ENCODE results near the gene CEP83. TPM values are rescaled to one million over a fixed set of nuclear protein-coding genes. Genes with fewer than 3 reads are reported as not detected.

Gene CEP83
- total RNA-seq, 1 donor from 2014 or later = 9.8 TPM

- no peaks in the 10 kb centered on the region for H3K27me3 ChIP-seq (ENCODE audit: low read depth)
- no peaks in the 10 kb centered on the region for H3K36me3 ChIP-seq
- H3K4me3 ChIP-seq = no peak overlapping the region
- H3K9me3 ChIP-seq (replicated peaks) = no peaks in the 10 kb centered on the region
- intact Hi-C loops (cut with micrococcal nuclease) = no loop called here
- H3K4me1 ChIP-seq = no peaks in the 10 kb centered on the region
- no peak overlapping the region for H3K27ac ChIP-seq (replicated peaks)
- DNase-seq = no peak
- TF ChIP-seq, protein P1, sequence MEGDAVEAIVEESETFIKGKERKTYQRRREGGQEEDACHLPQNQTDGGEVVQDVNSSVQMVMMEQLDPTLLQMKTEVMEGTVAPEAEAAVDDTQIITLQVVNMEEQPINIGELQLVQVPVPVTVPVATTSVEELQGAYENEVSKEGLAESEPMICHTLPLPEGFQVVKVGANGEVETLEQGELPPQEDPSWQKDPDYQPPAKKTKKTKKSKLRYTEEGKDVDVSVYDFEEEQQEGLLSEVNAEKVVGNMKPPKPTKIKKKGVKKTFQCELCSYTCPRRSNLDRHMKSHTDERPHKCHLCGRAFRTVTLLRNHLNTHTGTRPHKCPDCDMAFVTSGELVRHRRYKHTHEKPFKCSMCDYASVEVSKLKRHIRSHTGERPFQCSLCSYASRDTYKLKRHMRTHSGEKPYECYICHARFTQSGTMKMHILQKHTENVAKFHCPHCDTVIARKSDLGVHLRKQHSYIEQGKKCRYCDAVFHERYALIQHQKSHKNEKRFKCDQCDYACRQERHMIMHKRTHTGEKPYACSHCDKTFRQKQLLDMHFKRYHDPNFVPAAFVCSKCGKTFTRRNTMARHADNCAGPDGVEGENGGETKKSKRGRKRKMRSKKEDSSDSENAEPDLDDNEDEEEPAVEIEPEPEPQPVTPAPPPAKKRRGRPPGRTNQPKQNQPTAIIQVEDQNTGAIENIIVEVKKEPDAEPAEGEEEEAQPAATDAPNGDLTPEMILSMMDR (IDR thresholded peaks at IDR 0.05; ENCODE audit: borderline replicate concordance) = no peak
Measured at GRCh38 chr12:94488463-94488862, 28.8 kb upstream of the CEP83 start.

GRCh38 chr12:94481734-94482133, 22.1 kb upstream of the CEP83 start:
- intact Hi-C loops (cut with micrococcal nuclease) = no loop called here
- no peak for DNase-seq
- no peaks in the 10 kb centered on the region for H3K4me1 ChIP-seq

DNA sequence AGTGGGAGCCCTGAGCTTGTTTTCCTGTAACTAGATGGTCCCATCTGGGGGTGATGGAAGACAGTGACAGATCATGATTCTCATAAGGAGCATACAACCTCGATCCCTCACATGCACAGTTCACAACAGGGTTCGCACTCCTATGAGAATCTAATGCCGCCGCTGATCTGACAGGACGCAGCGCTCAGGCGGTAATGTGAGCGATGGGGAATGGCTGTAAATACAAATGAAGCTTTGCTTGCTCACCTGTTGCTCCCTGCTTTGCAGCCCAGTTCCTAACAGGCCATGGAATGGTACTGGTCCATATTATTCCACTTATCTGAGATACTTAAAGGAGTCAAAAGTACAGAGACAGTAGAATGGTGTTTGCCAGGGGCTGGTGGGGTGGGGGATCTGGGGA, 9.9 kb upstream of the CEP83 start:
- intact Hi-C loops (cut with micrococcal nuclease) = no loop called here
- Histone ChIP-seq H3K27ac (replicated peaks) (no peak overlapping the region), H3K36me3 (no peaks in the 10 kb centered on the region), H3K4me3 (no peak overlapping the region), H3K4me1 (no peaks in the 10 kb centered on the region), H3K27me3 (ENCODE audit: low read depth) (no peaks in the 10 kb centered on the region), H3K9me3 (replicated peaks) (no peaks in the 10 kb centered on the region)
- TF ChIP-seq, protein P1 (IDR thresholded peaks at IDR 0.05; ENCODE audit: borderline replicate concordance) = no peak
- no peak for DNase-seq

More at GRCh38 chr12:94481734-94482133, 22.1 kb upstream of the CEP83 start:
- H3K9me3 ChIP-seq (replicated peaks) = no peaks in the 10 kb centered on the region
- H3K36me3 ChIP-seq = no peaks in the 10 kb centered on the region
- TF ChIP-seq, protein P1 (IDR thresholded peaks at IDR 0.05; ENCODE audit: borderline replicate concordance) = no peak
- H3K27ac ChIP-seq (replicated peaks) = no peak overlapping the region
- no peak overlapping the region for H3K4me3 ChIP-seq
- H3K27me3 ChIP-seq (ENCODE audit: low read depth) = peaks cover 14% of the 10 kb centered on the region

GRCh38 chr12:94460616-94460959, 921 bp upstream of the CEP83 start:
- intact Hi-C loops (cut with micrococcal nuclease) = no loop called here
- no peaks in the 10 kb centered on the region for H3K9me3 ChIP-seq (replicated peaks)
- TF ChIP-seq, protein P1 (IDR thresholded peaks at IDR 0.05; ENCODE audit: borderline replicate concordance) = no peak

DNA sequence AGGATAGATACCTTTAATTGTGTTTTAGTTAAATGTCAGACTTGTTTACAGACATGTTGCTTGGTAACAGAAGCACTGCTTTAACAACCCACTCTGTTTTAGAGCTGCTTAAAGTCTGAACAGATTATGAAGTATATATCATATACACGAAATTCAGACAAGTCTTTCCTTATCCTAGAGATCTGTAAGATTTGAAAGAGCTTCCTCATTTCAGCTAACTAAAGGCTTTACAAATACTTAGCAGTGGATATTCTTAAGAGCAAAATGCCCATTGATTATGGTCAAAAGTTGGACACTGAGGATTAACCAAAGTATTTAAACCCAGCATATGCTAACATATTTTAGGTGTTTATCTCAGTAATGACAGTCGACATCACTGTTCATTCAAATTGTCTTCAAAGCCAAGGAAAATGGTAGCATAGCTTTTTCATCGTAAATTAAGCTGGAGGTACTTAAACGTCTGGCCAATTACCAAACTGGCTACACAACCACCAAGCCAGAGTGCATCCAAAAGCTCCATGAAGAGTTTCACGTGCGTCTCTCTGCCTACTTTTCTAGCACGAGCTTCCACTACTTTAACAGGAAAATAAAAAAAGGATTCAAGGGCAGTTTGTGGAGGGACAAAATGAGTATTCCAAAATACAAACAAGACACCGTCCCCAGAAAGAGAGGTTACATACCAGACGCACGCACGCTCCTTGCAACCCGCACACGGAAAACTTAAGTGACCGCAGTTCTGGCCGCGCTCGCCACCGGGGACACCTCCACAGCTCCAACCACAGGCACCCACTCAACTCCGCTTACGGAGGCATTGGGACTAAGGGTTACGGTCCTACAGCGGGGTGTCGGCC, 565 bp downstream of the CEP83 start:
- DNase-seq = no peak
- peak overlapping the region; percentile 85 for H3K4me3 ChIP-seq
- intact Hi-C loops (cut with micrococcal nuclease) = no loop called here

More at GRCh38 chr12:94460616-94460959, 921 bp upstream of the CEP83 start:
- no peak for DNase-seq
- H3K4me3 ChIP-seq = peak overlapping the region; percentile 85
- H3K27ac ChIP-seq (replicated peaks) = peak overlapping the region; percentile 94
- H3K36me3 ChIP-seq = no peaks in the 10 kb centered on the region
- peaks cover 29% of the 10 kb centered on the region for H3K4me1 ChIP-seq
- no peaks in the 10 kb centered on the region for H3K27me3 ChIP-seq (ENCODE audit: low read depth)

More for the DNA sequence above, 565 bp downstream of the CEP83 start:
- H3K27me3 ChIP-seq (ENCODE audit: low read depth) = no peaks in the 10 kb centered on the region
- peaks cover 29% of the 10 kb centered on the region for H3K4me1 ChIP-seq
- H3K27ac ChIP-seq (replicated peaks) = peak overlapping the region; percentile 94
- H3K9me3 ChIP-seq (replicated peaks) = no peaks in the 10 kb centered on the region
- peaks cover 6% of the 10 kb centered on the region for H3K36me3 ChIP-seq
- TF ChIP-seq, protein P1 (IDR thresholded peaks at IDR 0.05; ENCODE audit: borderline replicate concordance) = no peak
